Suprapubic skin (tissue), 4 donors: Measurements from ENCODE around the gene ARPC4. TPM values are rescaled to one million over a fixed set of nuclear protein-coding genes. Genes with fewer than 3 reads are reported as not detected.

Experiments
- DNase-seq, 2 donors: peaks; one replicate each; pipeline ENCODE4 v3.0.0-alpha.2; 2019; ENCODE audit warnings: low spot score in 2 of 2
- H3K27ac ChIP-seq: fragments of 200-600 bp; sonication (generic); one replicate; pipeline ENCODE4 v1.5.1; 2019
- H3K27me3 ChIP-seq: fragments of 200-600 bp; sonication (generic); one replicate; pipeline ENCODE4 v1.5.1; 2019
- H3K36me3 ChIP-seq: fragments of 200-600 bp; sonication (generic); one replicate; pipeline ENCODE4 v1.5.1; 2019
- H3K4me1 ChIP-seq: fragments of 200-600 bp; sonication (generic); one replicate; pipeline ENCODE4 v1.5.1; 2019
- H3K4me3 ChIP-seq: fragments of 200-600 bp; sonication (generic); one replicate; pipeline ENCODE4 v1.5.1; 2019; ENCODE audit warnings: mild to moderate bottlenecking
- H3K9me3 ChIP-seq: fragments of 200-600 bp; sonication (generic); one replicate; pipeline ENCODE4 v1.5.1; 2019
- EP300 ChIP-seq: sonication (generic); formaldehyde crosslinking; IDR thresholded peaks from one replicate; pipeline ENCODE4 v1.6.1; 2017; ENCODE audit warnings: antibody characterized with exemption
- POLR2A ChIP-seq, 2 donors: fragments of 450-650 bp; IDR thresholded peaks; one replicate each; pipeline ENCODE4 v1.6.1; 2017; ENCODE audit warnings: antibody characterized with exemption in 2 of 2, mild to moderate bottlenecking in 2 of 2, moderate library complexity in 2 of 2
- POLR2AphosphoS5 ChIP-seq, 3 donors: sonication (generic); formaldehyde crosslinking; IDR thresholded peaks; one replicate each; pipeline ENCODE4 v1.6.1; 2017; ENCODE audit warnings: antibody characterized with exemption in 3 of 3
- WGBS: methylation state at CpG from one replicate; pipeline ENCODE4 v1.1.5; 2018; 5-methylcytosine and 5-hydroxymethylcytosine counted together
- total RNA-seq, 4 donors: library from RNA; depleted of rRNA; stranded (reverse); fragments of >200 nt; gene quantifications; one replicate each; pipeline ENCODE4 v1.1.0, GENCODE V29; 2016
- TF ChIP-seq, protein P1 (sequence below), 2 donors: fragments of 200-600 bp in 1 of 2; fragments of 450-650 bp in 1 of 2; sonication (generic) in 1 of 2; IDR thresholded peaks; one replicate each; pipeline ENCODE4 v1.5.1; 2016 to 2019; ENCODE audit warnings: antibody characterized with exemption in 2 of 2, mild to moderate bottlenecking in 1 of 2, moderate library complexity in 1 of 2

ARPC4 gene
- total RNA-seq, 4 donors from 2014 or later = 107 to 132 (median 124) TPM

DNA sequence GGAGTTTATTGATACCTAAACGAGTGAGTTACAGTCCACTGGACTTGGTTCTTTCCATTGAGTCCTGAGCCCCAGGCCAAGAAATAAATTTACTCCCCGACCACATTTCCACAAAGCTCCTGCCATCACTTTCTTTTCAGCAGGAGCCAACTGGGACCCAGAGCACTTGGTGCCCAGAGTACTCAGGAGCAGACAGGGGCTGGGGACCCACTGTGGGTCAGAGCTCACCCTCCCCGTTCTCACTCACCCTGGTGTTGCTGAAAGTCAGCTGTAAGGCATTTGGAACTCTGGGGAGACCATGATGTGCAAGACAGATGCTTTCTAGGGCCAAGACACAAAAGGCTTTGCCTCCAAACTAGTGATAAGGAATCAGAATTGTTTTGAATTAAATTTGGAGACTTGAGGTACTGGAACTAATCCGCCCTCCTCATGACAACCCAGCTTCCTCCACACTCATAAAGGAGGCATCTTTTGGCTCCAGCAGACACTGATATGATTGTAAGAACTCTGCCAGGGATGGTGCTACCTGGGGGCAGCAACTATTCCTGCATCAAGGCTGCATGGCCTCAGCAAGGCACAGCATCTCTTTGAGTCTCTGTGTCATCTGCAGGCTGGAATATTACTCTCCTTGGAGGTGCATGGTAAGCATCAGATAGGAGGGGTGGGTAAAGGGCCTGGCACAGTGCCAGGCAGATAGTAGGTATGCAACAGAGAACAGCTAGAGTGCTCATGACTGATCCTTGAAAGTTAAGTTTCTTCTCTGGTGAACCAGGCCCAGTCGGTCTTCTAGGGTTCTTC lies 15.8 kb upstream of the ARPC4 start:
- Histone ChIP-seq H3K4me3 (no peak overlapping the region), H3K27ac (no peak overlapping the region), H3K36me3 (peaks cover 14% of the 10 kb centered on the region), H3K27me3 (no peaks in the 10 kb centered on the region), H3K9me3 (no peaks in the 10 kb centered on the region), H3K4me1 (peaks cover 7% of the 10 kb centered on the region)
- 75% methylated on average over 5 of the region's 5 CpGs for WGBS
- TF ChIP-seq POLR2AphosphoS5 (IDR thresholded peaks at IDR 0.05) (no peak), EP300 (no peak)
- TF ChIP-seq, protein P1, sequence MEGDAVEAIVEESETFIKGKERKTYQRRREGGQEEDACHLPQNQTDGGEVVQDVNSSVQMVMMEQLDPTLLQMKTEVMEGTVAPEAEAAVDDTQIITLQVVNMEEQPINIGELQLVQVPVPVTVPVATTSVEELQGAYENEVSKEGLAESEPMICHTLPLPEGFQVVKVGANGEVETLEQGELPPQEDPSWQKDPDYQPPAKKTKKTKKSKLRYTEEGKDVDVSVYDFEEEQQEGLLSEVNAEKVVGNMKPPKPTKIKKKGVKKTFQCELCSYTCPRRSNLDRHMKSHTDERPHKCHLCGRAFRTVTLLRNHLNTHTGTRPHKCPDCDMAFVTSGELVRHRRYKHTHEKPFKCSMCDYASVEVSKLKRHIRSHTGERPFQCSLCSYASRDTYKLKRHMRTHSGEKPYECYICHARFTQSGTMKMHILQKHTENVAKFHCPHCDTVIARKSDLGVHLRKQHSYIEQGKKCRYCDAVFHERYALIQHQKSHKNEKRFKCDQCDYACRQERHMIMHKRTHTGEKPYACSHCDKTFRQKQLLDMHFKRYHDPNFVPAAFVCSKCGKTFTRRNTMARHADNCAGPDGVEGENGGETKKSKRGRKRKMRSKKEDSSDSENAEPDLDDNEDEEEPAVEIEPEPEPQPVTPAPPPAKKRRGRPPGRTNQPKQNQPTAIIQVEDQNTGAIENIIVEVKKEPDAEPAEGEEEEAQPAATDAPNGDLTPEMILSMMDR (IDR thresholded peaks at IDR 0.05) = no peak
- DNase-seq = no peak

DNA sequence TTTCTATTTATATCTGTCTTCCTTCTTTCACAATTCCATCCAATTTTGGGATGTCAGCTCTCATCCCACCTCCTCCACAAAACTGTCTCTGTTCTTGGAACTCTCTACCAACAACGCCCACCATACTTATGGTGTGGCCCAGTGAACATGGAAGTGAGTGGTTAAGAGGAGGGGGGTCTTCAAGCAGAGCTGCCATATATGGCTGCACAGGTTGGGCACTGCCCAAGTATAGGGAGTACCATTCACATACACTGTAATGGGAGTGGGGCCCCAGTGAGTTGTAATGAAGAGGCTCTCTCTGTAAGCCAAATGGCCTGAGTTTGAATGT lies 15.2 kb upstream of the ARPC4 start:
- Histone ChIP-seq H3K36me3 (peaks cover 20% of the 10 kb centered on the region), H3K9me3 (no peaks in the 10 kb centered on the region), H3K27me3 (no peaks in the 10 kb centered on the region), H3K4me1 (peaks cover 11% of the 10 kb centered on the region), H3K27ac (no peak overlapping the region), H3K4me3 (no peak overlapping the region)
- no peak for DNase-seq
- TF ChIP-seq EP300 (no peak), POLR2AphosphoS5 (IDR thresholded peaks at IDR 0.05) (no peak), POLR2A (IDR thresholded peaks at IDR 0.05) (no peak)
- TF ChIP-seq, protein P1 (IDR thresholded peaks at IDR 0.05) = no peak
- WGBS = 86% methylated on average over 1 of the region's 1 CpG

DNA sequence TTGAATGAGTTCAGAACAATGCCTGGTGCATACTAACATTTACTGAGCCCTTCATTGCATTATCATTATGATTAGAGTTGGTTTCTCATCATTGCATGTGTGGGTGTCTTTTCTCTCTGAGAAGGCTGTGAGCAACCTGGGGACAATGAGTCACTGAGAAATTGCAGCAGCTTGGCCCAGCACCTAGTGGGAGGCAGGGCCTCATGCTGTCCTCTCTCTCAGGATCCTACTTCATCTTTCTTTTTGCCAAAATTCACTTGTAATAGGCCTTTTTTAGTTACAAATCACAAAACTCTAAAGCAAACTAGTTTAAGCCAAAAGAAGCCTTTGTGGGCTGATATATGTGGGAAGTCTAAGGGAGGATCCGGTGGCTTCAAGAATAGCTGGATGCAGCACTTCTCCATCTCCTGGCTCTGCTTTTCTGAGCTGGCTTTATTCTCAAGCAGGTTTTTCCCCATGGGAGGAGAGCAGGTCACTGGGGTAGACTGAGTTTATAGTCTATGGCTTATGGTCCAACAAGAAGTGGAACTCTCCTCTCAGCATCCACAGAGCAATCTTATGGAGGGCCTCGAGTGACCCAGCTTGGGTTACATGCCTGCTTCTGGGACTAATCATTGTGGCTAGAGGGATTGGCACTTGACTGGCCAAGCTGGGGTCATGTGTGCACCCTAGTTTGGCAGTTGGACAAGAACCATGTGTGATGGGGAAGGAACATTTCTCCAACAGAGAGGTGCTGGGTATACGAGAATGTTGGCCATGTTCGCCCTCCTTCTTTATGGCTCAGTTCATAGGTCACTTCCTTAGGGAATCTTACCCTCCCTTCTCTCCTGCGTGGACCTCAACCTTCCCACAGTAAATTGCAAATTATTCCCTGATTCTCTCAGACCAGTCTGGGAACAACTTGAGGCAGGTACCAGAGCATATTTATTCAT lies 14.5 kb upstream of the ARPC4 start:
- H3K4me1 ChIP-seq = peaks cover 11% of the 10 kb centered on the region
- H3K27ac ChIP-seq = no peak overlapping the region
- TF ChIP-seq EP300 (no peak), POLR2AphosphoS5 (IDR thresholded peaks at IDR 0.05) (no peak), POLR2A (IDR thresholded peaks at IDR 0.05) (no peak)
- TF ChIP-seq, protein P1 (IDR thresholded peaks at IDR 0.05) = no peak
- DNase-seq = no peak
- H3K36me3 ChIP-seq = peaks cover 26% of the 10 kb centered on the region
- no peak overlapping the region for H3K4me3 ChIP-seq
- 67% methylated on average over 4 of the region's 5 CpGs for WGBS
- no peaks in the 10 kb centered on the region for H3K27me3 ChIP-seq
- H3K9me3 ChIP-seq = no peaks in the 10 kb centered on the region

DNA sequence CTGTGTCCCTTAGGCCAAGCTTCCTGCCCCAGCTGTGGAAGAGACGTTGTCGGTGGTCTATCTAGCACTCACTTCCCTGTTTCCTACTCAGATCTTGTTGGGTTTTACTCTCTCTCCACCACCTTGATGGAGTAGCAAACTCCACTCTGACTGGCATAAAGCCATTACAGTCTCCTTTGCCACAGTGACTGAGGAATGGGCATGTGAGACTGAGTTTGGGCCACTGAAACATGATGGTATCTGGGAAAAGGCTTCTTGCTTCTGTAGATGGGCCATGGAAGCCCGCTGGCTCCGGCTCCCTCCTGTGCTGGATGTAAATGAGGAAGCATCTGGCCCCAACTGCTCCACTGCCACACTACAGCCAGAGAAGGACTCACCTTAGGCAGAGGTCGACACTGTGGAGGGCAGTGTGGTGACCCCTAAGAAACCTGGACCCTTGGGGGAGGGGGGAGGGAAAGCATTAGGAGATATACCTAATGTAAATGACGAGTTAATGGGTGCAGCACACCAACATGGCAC lies 13.7 kb upstream of the ARPC4 start:
- Histone ChIP-seq H3K27ac (no peak overlapping the region), H3K27me3 (no peaks in the 10 kb centered on the region), H3K4me1 (peaks cover 11% of the 10 kb centered on the region), H3K9me3 (no peaks in the 10 kb centered on the region), H3K36me3 (peaks cover 33% of the 10 kb centered on the region), H3K4me3 (no peak overlapping the region)
- 77% methylated on average over 5 of the region's 6 CpGs for WGBS
- TF ChIP-seq EP300 (no peak), POLR2AphosphoS5 (IDR thresholded peaks at IDR 0.05) (no peak), POLR2A (IDR thresholded peaks at IDR 0.05) (no peak)
- TF ChIP-seq, protein P1 (IDR thresholded peaks at IDR 0.05) = no peak
- DNase-seq = no peak
